Gastroesophageal sphincter (tissue), 4 donors: ENCODE measurements around the gene MEG3. TPM values are rescaled to one million over a fixed set of nuclear protein-coding genes. Genes with fewer than 3 reads are reported as not detected.

ENCODE experiments used
- ATAC-seq: fragments of 150-250 bp; one replicate; pipeline ENCODE4 v1.9.1; 2016; ENCODE audit warnings: mild to moderate bottlenecking, moderate library complexity
- H3K27ac ChIP-seq, 4 donors: fragments of 200-600 bp; sonication (generic) in 3 of 4; 1 replicate in 3 of 4; 2 replicates in 1 of 4; pipeline ENCODE4 v1.5.1; 2016 to 2019
- H3K27me3 ChIP-seq: fragments of 200-600 bp; sonication (generic); one replicate; pipeline ENCODE4 v1.5.1; 2019
- H3K36me3 ChIP-seq, 2 donors: fragments of 200-600 bp; sonication (generic); one replicate each; pipeline ENCODE4 v1.5.1; 2019; ENCODE audit warnings: control low read depth in 1 of 2
- H3K4me1 ChIP-seq, 3 donors: fragments of 200-600 bp; sonication (generic); 1 replicate in 2 of 3; 2 replicates in 1 of 3; pipeline ENCODE4 v1.5.1; 2016 to 2019; ENCODE audit warnings: control low read depth in 2 of 3
- H3K4me3 ChIP-seq, 2 donors: fragments of 200-600 bp; sonication (generic); one replicate each; pipeline ENCODE4 v1.5.1; 2019; ENCODE audit warnings: mild to moderate bottlenecking in 1 of 2, moderate library complexity in 1 of 2
- H3K9me3 ChIP-seq, 3 donors: fragments of 200-600 bp; sonication (generic); one replicate each; pipeline ENCODE4 v1.5.1; 2017 to 2019; ENCODE audit warnings: control low read depth in 2 of 3
- EP300 ChIP-seq: sonication (generic); formaldehyde crosslinking; IDR thresholded peaks from one replicate; pipeline ENCODE4 v1.6.1; 2017; ENCODE audit warnings: antibody characterized with exemption, mild to moderate bottlenecking
- POLR2A ChIP-seq, 2 donors: fragments of 450-650 bp; IDR thresholded peaks; one replicate each; pipeline ENCODE4 v1.6.1; 2017; ENCODE audit warnings: antibody characterized with exemption in 2 of 2, mild to moderate bottlenecking in 2 of 2, moderate library complexity in 1 of 2
- POLR2AphosphoS5 ChIP-seq: sonication (generic); formaldehyde crosslinking; IDR thresholded peaks from one replicate; pipeline ENCODE4 v1.6.1; 2017; ENCODE audit warnings: antibody characterized with exemption
- WGBS, 2 donors: methylation state at CpG; one replicate each; pipeline ENCODE4 v1.1.5; 2018; ENCODE audit warnings: low coverage in 1 of 2; 5-methylcytosine and 5-hydroxymethylcytosine counted together
- total RNA-seq, 4 donors: library from RNA; depleted of rRNA; stranded (reverse); fragments of >200 nt; gene quantifications; one replicate each; pipeline ENCODE4 v1.1.0, GENCODE V29; 2016
- TF ChIP-seq, protein P1 (sequence below), 4 experiments: fragments of 200-600 bp in 2 of 4; fragments of 450-650 bp in 2 of 4; sonication (generic) in 1 of 4; IDR thresholded peaks; one replicate each; pipeline ENCODE4 v1.5.1; 2017 to 2019; ENCODE audit warnings: antibody characterized with exemption in 4 of 4, mild to moderate bottlenecking in 2 of 4, moderate library complexity in 2 of 4

MEG3 gene
- total RNA-seq, 4 donors from 2014 or later: 7.5 to 59.0 (median 36.7) TPM

GRCh38 chr14:100824091-100824551 is 1.8 kb upstream of the MEG3 start:
- Histone ChIP-seq H3K4me3 (no peak overlapping the region), H3K27me3 (peaks cover 70% of the 10 kb centered on the region), H3K36me3 (no peaks in the 10 kb centered on the region), H3K4me1 (peaks cover 0 to 10% (median 0%) of the 10 kb centered on the region in 3 donors), H3K27ac (no peak overlapping the region), H3K9me3 (peaks cover 0 to 21% (median 0%) of the 10 kb centered on the region in 3 donors)
- 46 to 76% methylated on average over 8 to 9 of the region's 32 CpGs for WGBS, 2 donors
- peak; percentile 56 for ATAC-seq
- TF ChIP-seq POLR2AphosphoS5: no peak
- TF ChIP-seq POLR2A (IDR thresholded peaks at IDR 0.05): no peak
- TF ChIP-seq, protein P1, sequence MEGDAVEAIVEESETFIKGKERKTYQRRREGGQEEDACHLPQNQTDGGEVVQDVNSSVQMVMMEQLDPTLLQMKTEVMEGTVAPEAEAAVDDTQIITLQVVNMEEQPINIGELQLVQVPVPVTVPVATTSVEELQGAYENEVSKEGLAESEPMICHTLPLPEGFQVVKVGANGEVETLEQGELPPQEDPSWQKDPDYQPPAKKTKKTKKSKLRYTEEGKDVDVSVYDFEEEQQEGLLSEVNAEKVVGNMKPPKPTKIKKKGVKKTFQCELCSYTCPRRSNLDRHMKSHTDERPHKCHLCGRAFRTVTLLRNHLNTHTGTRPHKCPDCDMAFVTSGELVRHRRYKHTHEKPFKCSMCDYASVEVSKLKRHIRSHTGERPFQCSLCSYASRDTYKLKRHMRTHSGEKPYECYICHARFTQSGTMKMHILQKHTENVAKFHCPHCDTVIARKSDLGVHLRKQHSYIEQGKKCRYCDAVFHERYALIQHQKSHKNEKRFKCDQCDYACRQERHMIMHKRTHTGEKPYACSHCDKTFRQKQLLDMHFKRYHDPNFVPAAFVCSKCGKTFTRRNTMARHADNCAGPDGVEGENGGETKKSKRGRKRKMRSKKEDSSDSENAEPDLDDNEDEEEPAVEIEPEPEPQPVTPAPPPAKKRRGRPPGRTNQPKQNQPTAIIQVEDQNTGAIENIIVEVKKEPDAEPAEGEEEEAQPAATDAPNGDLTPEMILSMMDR (IDR thresholded peaks at IDR 0.05): no peak
- no peak for TF ChIP-seq EP300

GRCh38 chr14:100824901-100825712 is 811 bp upstream of the MEG3 start:
- TF ChIP-seq POLR2AphosphoS5 (no peak), POLR2A (IDR thresholded peaks at IDR 0.05) (no peak)
- WGBS, 2 donors: 35 to 80% methylated on average over 2 to 12 of the region's 36 CpGs
- Histone ChIP-seq H3K4me1 (peaks cover 0 to 10% (median 0%) of the 10 kb centered on the region in 3 donors), H3K4me3 (peak overlapping the region in 1 of 2 donors; percentile 47), H3K27ac (no peak overlapping the region), H3K36me3 (no peaks in the 10 kb centered on the region), H3K9me3 (peaks cover 0 to 21% (median 0%) of the 10 kb centered on the region in 3 donors), H3K27me3 (peaks cover 78% of the 10 kb centered on the region)
- ATAC-seq: no peak

- Histone ChIP-seq H3K27me3 (peaks cover 70% of the 10 kb centered on the region), H3K27ac (peak overlapping the region in 2 of 4 donors; percentile 43 to 71), H3K4me1 (peaks cover 0 to 10% (median 0%) of the 10 kb centered on the region in 3 donors), H3K4me3 (peak overlapping the region; percentile 0 to 47), H3K36me3 (no peaks in the 10 kb centered on the region), H3K9me3 (peaks cover 0 to 21% (median 0%) of the 10 kb centered on the region in 3 donors)
- no peak for TF ChIP-seq EP300
- TF ChIP-seq POLR2A (IDR thresholded peaks at IDR 0.05): no peak
- TF ChIP-seq, protein P1 (IDR thresholded peaks at IDR 0.05): no peak
- TF ChIP-seq POLR2AphosphoS5: no peak
- WGBS, 2 donors: 39 to 65% methylated on average over 5 to 11 of the region's 27 CpGs
- no peak for ATAC-seq
Measured at GRCh38 chr14:100826391-100827100, 628 bp downstream of the MEG3 start.

DNA sequence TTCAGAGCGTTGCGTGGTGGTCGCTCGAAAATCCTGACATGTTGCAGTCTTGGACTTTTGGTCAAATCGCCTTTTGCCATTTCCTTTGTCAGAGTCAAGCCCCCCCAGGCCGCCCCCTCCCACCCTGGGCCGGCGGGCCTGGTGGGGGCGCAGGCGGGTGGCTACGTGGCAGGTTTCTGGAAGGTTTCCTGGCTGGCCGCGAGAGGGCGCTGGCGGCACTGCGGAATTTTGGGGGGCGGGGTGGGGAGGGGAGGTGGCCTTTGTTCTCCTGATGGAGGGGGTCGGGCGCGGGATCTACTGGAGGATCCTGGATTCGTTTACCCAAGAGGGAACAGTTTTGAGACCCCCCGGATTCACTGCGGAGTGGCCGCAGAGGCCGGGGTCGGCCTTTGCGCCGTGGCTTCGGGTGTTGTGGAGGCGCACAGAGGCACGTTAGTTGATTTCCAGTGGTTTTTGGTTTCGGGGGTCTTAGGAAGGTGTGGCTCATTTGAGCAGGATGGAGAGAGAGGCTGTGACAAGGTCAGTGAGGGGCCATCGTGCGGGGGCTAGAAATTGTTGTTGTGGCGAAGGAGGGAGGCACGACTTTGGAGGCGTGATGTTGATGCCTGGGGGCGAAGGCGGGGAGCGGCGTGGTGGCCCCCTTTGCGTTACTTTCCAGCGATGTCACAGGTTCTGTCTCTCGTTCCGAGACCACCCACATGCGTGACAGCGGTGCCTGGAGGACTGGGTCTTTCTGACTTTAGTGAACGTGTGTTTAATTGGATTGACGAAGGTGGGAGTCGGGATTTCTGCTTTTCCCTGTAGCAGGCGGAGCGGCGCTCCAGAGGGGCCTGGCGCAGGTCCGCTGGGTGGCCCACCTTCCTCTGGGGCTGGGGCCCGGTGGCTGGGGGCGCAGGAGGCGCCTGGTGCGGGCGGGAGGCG is 1.4 kb downstream of the MEG3 start:
- TF ChIP-seq EP300: no peak
- TF ChIP-seq POLR2A (IDR thresholded peaks at IDR 0.05): no peak
- TF ChIP-seq, protein P1 (IDR thresholded peaks at IDR 0.05): peak in 2 of 4 experiments; percentile 17 to 50
- TF ChIP-seq POLR2AphosphoS5: no peak
- ATAC-seq: no peak
- WGBS, 2 donors: 42 to 46% methylated on average over 13 to 20 of the region's 61 CpGs
- Histone ChIP-seq H3K27ac (peak overlapping the region in 2 of 4 donors; percentile 43 to 71), H3K4me1 (peaks cover 0 to 10% (median 0%) of the 10 kb centered on the region in 3 donors), H3K27me3 (peaks cover 73% of the 10 kb centered on the region), H3K9me3 (peaks cover 0 to 21% (median 0%) of the 10 kb centered on the region in 3 donors), H3K4me3 (peak overlapping the region; percentile 0 to 47), H3K36me3 (no peaks in the 10 kb centered on the region)
